ENCODE data around the gene LLGL1. TPM values are rescaled to one million over a fixed set of nuclear protein-coding genes. Genes with fewer than 3 reads are reported as not detected.
"Not testable (repeated sequence)": the region's sequence is repeated elsewhere in the genome, so short reads cannot be mapped to it uniquely, and the experiment has no call there.

LLGL1 gene
- total RNA-seq, 1 donor, result 40.7 TPM

GRCh38 chr17:18203308-18203707, 22.1 kb upstream of the LLGL1 start:
- no peak for DNase-seq (ENCODE audit: low read depth)
- H3K4me3 ChIP-seq (ENCODE audit: low read depth, low read length), result no peak overlapping the region
- TF ChIP-seq CTCF (IDR thresholded peaks at IDR 0.05; ENCODE audit: insufficient read depth, low read length), result no peak

DNA sequence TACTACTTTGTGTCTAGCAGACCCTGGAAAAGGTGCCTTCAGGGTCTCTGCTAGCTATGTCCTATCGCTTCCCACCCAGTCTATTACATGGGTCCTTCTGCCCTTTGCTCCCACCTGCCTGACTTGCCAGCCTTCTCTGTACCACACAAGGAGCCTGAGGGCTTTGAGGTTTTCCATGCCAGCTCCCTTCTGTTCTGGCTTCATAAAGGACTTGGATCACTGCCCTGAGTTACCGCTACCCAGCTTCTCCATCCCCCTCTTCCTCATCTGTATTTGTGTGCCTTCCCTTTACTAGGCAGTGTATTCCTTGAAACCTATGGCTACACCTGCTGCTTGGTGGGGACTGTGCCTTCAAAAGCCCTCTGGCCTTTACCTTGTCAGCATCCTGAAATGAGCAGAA, 19.6 kb upstream of the LLGL1 start:
- DNase-seq (ENCODE audit: low read depth), result no peak
- TF ChIP-seq CTCF (IDR thresholded peaks at IDR 0.05; ENCODE audit: insufficient read depth, low read length), result no peak
- H3K4me3 ChIP-seq (ENCODE audit: low read depth, low read length), result no peak overlapping the region

GRCh38 chr17:18206962-18207361, 18.5 kb upstream of the LLGL1 start:
- H3K4me3 ChIP-seq (ENCODE audit: low read depth, low read length), result no peak overlapping the region
- no peak for TF ChIP-seq CTCF (IDR thresholded peaks at IDR 0.05; ENCODE audit: insufficient read depth, low read length)
- DNase-seq (ENCODE audit: low read depth), result no peak

DNA sequence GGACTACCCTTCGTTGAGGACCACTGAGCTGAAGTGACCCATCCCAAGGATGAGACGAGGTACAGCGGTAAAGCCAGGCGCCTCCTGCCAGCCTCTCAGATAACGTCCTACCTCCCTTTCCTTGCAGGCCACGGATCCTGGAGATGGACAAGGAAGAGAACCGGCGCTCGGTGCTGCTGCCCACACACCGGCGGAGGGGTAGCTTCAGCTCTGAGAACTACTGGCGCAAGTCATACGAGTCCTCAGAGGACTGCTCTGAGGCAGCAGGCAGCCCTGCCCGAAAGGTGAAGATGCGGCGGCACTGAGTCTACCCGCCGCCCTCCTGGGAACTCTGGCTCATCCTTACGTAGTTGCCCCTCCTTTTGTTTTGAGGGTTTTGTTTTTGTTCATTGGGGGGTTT, 17.3 kb upstream of the LLGL1 start:
- TF ChIP-seq CTCF (IDR thresholded peaks at IDR 0.05; ENCODE audit: insufficient read depth, low read length), result no peak
- H3K4me3 ChIP-seq (ENCODE audit: low read depth, low read length), result no peak overlapping the region
- DNase-seq (ENCODE audit: low read depth), result no peak

- no peak for TF ChIP-seq CTCF (IDR thresholded peaks at IDR 0.05; ENCODE audit: insufficient read depth, low read length)
- DNase-seq (ENCODE audit: low read depth), result no peak
- H3K4me3 ChIP-seq (ENCODE audit: low read depth, low read length), result no peak overlapping the region
Measured at GRCh38 chr17:18213666-18214270, 11.7 kb upstream of the LLGL1 start.

DNA sequence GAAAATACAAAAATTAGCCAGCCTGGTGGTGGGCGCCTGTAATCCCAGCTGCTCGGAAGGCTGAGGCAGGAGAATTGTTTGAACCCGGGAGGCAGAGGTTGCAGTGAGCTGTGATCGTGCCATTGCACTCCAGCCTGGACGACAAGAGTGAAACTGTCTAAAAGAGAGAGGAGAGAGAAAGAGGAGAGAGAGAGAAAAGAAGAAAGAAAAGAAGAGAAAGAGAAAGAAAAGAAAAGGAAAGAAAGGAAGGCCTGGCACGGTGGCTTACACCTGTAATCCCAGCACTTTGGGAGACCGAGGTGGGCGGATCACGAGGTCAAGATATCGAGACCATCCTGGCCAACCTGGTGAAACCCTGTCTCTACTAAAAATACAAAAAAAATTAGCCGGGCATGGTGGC, 8.5 kb upstream of the LLGL1 start:
- not testable (repeated sequence) for H3K4me3 ChIP-seq (ENCODE audit: low read depth, low read length); DNase-seq (ENCODE audit: low read depth)

GRCh38 chr17:18217412-18218015, 7.9 kb upstream of the LLGL1 start:
- TF ChIP-seq CTCF (IDR thresholded peaks at IDR 0.05; ENCODE audit: insufficient read depth, low read length), result peak; percentile 99
- peak; percentile 62 for DNase-seq (ENCODE audit: low read depth)
- H3K4me3 ChIP-seq (ENCODE audit: low read depth, low read length), result no peak overlapping the region

Data from fibroblast of the aortic adventitia (primary cell).